ENCODE measurements around the gene NUPR1. TPM values are rescaled to one million over a fixed set of nuclear protein-coding genes. Genes with fewer than 3 reads are reported as not detected.

Gene NUPR1
- total RNA-seq, 1 experiment from 2014 or later: 2.2 TPM

DNA sequence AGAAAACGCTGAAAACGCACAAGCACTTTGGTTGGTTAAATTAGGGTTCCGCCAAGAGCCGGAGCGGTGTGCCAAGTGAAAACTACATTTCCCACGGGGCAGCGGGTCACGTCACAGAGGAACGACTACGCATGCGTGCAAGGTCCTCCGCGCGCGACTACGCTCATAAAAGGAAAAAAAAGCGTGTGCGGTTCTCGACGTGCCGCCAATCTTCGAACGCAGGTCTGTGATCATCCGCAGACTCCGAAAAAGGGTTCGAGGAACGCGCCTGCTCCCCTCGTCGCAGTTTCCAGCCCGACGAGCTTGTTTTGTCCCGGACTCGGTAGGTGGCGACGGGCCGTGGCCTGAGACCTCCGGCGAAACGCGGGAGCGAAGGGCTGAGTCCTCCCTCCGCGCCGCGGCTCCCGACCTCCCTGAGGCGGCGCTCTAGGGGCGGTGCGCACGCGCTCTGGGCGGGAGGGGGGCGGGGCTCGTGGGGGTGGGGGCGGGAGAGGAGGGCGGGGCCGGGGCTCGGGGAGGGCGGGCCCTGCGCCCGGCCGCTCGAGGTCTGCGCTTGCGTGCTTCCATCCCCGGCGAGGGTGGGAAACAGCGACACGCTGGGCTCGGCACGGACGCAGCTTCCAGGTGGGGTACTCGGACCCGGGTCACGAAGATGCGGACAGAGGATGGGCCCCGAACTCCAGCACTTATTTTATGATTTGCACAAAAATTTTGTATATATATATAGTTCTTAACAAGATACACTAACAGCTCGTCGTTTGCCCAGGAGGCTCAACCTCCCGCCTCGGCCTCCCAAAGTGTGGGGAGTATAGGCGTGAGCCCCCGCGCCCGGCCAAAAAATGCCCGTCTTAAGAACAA lies 15.2 kb upstream of the NUPR1 start, which contains the start of gene SGF29:
SGF29 (plus strand) TSS at position 145 of the 858 bp plus-strand sequence. CDS start 27,150 bp downstream, outside the sequence.
- Histone ChIP-seq H3K9me2 (ENCODE audit: insufficient read depth) (no peaks in the 10 kb centered on the region), H3K9ac (ENCODE audit: low read length) (peak within 1 kb of the TSS; percentile 70), H3K27ac (ENCODE audit: low read depth, low read length) (peak within 1 kb of the TSS; percentile 83), H3K4me1 (ENCODE audit: control insufficient read depth in 1 of 2, insufficient read depth in 2 of 2, low read length in 2 of 2) (peaks cover 5 to 20% of the 10 kb centered on the region in 2 experiments; a peak in 3 of 4 replicates), H3K36me3 (ENCODE audit: control insufficient read depth in 1 of 2, insufficient read depth in 2 of 2, low read length in 2 of 2) (no peaks in the 10 kb centered on the region; a peak in 1 of 4 replicates), H3K27me3 (ENCODE audit: insufficient read depth, low read length) (no peaks in the 10 kb centered on the region), H3K9me3 (ENCODE audit: control insufficient read depth in 1 of 2, insufficient read depth in 1 of 2, low read depth in 1 of 2, low read length in 2 of 2) (no peaks in the 10 kb centered on the region), H3K79me2 (ENCODE audit: insufficient read depth, low read length) (peaks cover 6% of the 10 kb centered on the region; the same call in 1 of the 2 replicates), H4K20me1 (ENCODE audit: insufficient read depth) (no peaks in the 10 kb centered on the region), H3K4me2 (ENCODE audit: low read length) (peak within 1 kb of the TSS; percentile 83), H2AFZ (ENCODE audit: low read depth, low read length, poor library complexity, severe bottlenecking) (peak within 1 kb of the TSS; percentile 22), H3K4me3 (replicated peaks in 1 of 2; ENCODE audit: low read depth in 1 of 2, low read length in 2 of 2) (peak within 1 kb of the TSS; percentile 57 to 62)
- ChIA-PET POLR2A (interaction anchor here (0.7 kb wide), 1 partner anchor 10 kb away, joined by 3 read pairs; no protein-coding TSS in a partner anchor), CTCF (no interaction called here), RAD21 (ENCODE audit: low non-redundant PET in 1 of 2, low total read pairs in 2 of 2, uncharacterized antibody in 2 of 2, unreplicated experiment in 2 of 2) (no interaction called here)
- TSS peak; percentile 99 for BruUV-seq (replicated peaks)
- intact Hi-C loops (cut with micrococcal nuclease): no loop called here
- ATAC-seq (peak; percentile 89), DNase-seq (ENCODE audit: low read depth, low spot score) (peak; percentile 86)
- TF ChIP-seq EZH2phosphoT487 (IDR thresholded peaks at IDR 0.05; ENCODE audit: borderline replicate concordance) (no peak), POLR2AphosphoS5 (IDR thresholded peaks at IDR 0.05; ENCODE audit: low read depth, low read length) (peak; percentile 95), POLR2A (IDR thresholded peaks at IDR 0.05; ENCODE audit: borderline replicate concordance, extremely low read depth, insufficient read depth, insufficient read length) (peak; percentile 84), SIN3A (IDR thresholded peaks at IDR 0.05; ENCODE audit: low read depth) (no peak), EZH2 (IDR thresholded peaks at IDR 0.05) (no peak), ZNF274 (IDR thresholded peaks at IDR 0.05; ENCODE audit: low read depth, low read length) (no peak), EGR1 (IDR thresholded peaks at IDR 0.05; ENCODE audit: low read depth) (no peak), ELF1 (IDR thresholded peaks at IDR 0.05; ENCODE audit: borderline replicate concordance, low read depth) (no peak), CEBPB (IDR thresholded peaks at IDR 0.05; ENCODE audit: low read depth) (no peak), FOSL1 (IDR thresholded peaks at IDR 0.05; ENCODE audit: low read depth) (no peak), ZFX (IDR thresholded peaks at IDR 0.05) (peak; percentile 42; the same call in 1 of the 2 replicates), JUND (IDR thresholded peaks at IDR 0.05) (no peak), YY1 (IDR thresholded peaks at IDR 0.05; ENCODE audit: extremely low read depth, insufficient replicate concordance, low read depth, low read length) (no peak), RAD21 (IDR thresholded peaks at IDR 0.05; ENCODE audit: low read depth) (no peak), SP1 (IDR thresholded peaks at IDR 0.05; ENCODE audit: low read depth) (no peak; the same call in 1 of the 2 replicates), TCF7L2 (IDR thresholded peaks at IDR 0.05; ENCODE audit: borderline replicate concordance, extremely low read depth, insufficient read depth, insufficient read length) (peak; percentile 61)
- TF ChIP-seq, protein P1, sequence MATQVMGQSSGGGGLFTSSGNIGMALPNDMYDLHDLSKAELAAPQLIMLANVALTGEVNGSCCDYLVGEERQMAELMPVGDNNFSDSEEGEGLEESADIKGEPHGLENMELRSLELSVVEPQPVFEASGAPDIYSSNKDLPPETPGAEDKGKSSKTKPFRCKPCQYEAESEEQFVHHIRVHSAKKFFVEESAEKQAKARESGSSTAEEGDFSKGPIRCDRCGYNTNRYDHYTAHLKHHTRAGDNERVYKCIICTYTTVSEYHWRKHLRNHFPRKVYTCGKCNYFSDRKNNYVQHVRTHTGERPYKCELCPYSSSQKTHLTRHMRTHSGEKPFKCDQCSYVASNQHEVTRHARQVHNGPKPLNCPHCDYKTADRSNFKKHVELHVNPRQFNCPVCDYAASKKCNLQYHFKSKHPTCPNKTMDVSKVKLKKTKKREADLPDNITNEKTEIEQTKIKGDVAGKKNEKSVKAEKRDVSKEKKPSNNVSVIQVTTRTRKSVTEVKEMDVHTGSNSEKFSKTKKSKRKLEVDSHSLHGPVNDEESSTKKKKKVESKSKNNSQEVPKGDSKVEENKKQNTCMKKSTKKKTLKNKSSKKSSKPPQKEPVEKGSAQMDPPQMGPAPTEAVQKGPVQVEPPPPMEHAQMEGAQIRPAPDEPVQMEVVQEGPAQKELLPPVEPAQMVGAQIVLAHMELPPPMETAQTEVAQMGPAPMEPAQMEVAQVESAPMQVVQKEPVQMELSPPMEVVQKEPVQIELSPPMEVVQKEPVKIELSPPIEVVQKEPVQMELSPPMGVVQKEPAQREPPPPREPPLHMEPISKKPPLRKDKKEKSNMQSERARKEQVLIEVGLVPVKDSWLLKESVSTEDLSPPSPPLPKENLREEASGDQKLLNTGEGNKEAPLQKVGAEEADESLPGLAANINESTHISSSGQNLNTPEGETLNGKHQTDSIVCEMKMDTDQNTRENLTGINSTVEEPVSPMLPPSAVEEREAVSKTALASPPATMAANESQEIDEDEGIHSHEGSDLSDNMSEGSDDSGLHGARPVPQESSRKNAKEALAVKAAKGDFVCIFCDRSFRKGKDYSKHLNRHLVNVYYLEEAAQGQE (IDR thresholded peaks at IDR 0.05; ENCODE audit: low read depth): no peak
- TF ChIP-seq, protein P2, sequence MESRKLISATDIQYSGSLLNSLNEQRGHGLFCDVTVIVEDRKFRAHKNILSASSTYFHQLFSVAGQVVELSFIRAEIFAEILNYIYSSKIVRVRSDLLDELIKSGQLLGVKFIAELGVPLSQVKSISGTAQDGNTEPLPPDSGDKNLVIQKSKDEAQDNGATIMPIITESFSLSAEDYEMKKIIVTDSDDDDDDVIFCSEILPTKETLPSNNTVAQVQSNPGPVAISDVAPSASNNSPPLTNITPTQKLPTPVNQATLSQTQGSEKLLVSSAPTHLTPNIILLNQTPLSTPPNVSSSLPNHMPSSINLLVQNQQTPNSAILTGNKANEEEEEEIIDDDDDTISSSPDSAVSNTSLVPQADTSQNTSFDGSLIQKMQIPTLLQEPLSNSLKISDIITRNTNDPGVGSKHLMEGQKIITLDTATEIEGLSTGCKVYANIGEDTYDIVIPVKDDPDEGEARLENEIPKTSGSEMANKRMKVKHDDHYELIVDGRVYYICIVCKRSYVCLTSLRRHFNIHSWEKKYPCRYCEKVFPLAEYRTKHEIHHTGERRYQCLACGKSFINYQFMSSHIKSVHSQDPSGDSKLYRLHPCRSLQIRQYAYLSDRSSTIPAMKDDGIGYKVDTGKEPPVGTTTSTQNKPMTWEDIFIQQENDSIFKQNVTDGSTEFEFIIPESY (IDR thresholded peaks at IDR 0.05; ENCODE audit: extremely low read depth, insufficient replicate concordance, low read length): no peak
- TF ChIP-seq, protein P3, sequence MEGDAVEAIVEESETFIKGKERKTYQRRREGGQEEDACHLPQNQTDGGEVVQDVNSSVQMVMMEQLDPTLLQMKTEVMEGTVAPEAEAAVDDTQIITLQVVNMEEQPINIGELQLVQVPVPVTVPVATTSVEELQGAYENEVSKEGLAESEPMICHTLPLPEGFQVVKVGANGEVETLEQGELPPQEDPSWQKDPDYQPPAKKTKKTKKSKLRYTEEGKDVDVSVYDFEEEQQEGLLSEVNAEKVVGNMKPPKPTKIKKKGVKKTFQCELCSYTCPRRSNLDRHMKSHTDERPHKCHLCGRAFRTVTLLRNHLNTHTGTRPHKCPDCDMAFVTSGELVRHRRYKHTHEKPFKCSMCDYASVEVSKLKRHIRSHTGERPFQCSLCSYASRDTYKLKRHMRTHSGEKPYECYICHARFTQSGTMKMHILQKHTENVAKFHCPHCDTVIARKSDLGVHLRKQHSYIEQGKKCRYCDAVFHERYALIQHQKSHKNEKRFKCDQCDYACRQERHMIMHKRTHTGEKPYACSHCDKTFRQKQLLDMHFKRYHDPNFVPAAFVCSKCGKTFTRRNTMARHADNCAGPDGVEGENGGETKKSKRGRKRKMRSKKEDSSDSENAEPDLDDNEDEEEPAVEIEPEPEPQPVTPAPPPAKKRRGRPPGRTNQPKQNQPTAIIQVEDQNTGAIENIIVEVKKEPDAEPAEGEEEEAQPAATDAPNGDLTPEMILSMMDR (IDR thresholded peaks at IDR 0.05 in 2 of 3, conservative IDR thresholded peaks at IDR 0.05 in 1 of 3; ENCODE audit: borderline replicate concordance in 1 of 3, insufficient read depth in 1 of 3, low read depth in 2 of 3, low read length in 2 of 3): 0 out of 6 replicates have a peak, but pooled peaks of 1 of the 3 experiments have one; percentile 1

Measured in HCT116 (cell line).